GM19099 (cell line): Measurements from ENCODE around the gene TCF3.

Experiments used
- POLR2A ChIP-seq: IDR thresholded peaks from 3 replicates; pipeline ENCODE4 v1.6.1; 2011; ENCODE audit warnings: low read depth; ENCODE audit not compliant: insufficient read length; ENCODE audit errors: extremely low read depth

Gene TCF3

DNA sequence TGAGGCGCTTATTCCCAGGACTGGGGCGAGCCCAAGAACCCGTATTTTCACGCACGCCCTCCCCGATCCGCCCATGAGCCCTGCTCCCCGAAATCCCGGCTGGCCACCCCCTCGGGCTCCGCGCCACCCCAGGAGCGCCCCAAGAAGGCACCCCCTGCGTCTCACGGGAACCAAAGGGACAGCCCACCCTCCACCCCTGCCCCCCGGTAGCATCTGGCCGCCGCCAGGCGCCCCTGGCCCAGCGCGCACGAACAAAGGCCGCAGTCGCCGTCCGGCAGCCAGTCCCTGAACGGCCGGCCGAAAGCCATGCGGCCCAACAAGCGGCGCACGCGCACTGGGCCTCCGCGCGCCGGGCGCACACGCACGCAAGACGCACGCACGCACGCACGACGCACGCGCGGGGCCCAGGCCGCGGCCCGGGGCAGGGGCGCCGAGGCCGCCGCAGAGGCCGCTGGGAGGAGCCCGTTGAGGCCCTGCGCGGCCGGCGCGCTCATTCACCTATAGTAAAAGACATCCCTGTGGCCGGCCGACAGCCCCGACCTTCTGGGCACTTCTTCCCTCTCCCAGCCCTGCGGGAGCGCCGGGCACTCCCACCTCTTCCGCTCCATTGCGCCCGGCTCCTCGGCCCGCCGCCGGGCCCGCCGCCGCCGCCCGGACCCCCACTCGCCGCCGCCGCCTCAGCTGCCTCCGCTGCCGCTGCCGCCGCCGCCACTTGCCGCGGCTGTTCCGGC is 60.2 kb downstream of the TCF3 start:
- TF ChIP-seq POLR2A: peak; percentile 97

GRCh38 chr19:1591421-1592023 is 60.9 kb downstream of the TCF3 start:
- no peak for TF ChIP-seq POLR2A

- TF ChIP-seq POLR2A: peak; percentile 36
Measured at GRCh38 chr19:1590641-1591397, 61.6 kb downstream of the TCF3 start.

- no peak for TF ChIP-seq POLR2A
Measured at GRCh38 chr19:1587872-1588271, 64.5 kb downstream of the TCF3 start.

- no peak for TF ChIP-seq POLR2A
Measured at GRCh38 chr19:1585243-1585580, 67.2 kb downstream of the TCF3 start.

DNA sequence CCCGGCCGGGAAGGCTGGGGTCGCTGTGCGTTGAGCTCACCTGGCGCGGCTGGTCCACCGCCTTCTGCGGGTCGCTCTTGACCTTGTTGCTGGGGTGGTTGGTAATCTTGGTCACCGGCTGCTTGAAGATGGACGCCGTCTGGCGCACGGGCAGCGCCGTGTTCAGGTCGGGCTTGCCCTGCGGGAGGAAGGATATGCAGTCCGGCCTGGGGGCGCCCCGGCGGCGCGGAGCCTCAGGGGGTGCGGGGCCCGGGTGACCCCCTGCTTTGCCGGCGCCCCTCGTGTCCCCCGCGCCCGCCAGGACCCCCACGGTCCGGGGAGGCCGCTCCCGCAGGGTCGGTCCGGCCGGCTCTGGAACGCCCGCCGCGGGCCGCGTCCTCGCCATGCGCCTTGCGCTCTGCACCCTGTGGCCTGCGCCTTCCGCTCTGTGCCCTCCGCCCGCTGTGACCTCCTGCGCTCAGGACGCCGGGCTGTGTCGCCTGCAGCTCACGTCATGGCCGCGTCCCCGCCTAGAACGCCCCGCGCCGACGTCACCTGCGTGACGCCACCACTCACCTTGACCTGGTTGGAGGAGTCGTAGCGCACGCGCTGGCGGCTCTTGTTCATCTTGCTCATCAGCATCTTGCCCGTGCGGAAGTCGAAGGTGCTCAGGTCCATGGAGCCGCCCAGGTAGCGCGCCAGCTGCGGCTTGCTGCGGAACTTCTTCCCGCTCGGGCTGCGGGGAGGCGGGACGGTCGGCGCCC is 67.7 kb downstream of the TCF3 start:
- no peak for TF ChIP-seq POLR2A

- no peak for TF ChIP-seq POLR2A
Measured at GRCh38 chr19:1582201-1582600, 70.2 kb downstream of the TCF3 start.

DNA sequence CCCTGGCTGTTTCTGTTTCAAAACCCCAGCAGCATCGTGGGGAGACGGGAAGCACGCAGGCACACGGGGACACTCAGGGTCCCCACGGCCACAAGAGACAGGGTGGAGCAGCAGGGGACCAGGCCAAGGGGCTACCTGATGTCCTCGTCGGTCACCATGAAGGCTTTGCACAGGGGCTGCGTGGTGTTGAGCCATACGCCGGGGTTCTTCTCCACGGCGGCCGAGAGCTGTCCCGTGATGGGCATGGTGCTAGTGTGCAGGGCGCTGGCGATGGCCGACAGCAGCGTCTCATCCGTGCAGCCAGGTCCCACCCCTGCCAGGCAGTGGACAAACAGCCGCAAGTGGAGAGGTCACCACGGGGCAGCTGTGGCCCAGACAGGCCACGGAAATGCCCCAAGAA is 71.5 kb downstream of the TCF3 start:
- TF ChIP-seq POLR2A: no peak

- no peak for TF ChIP-seq POLR2A
Measured at GRCh38 chr19:1580382-1580781, 72.0 kb downstream of the TCF3 start.

DNA sequence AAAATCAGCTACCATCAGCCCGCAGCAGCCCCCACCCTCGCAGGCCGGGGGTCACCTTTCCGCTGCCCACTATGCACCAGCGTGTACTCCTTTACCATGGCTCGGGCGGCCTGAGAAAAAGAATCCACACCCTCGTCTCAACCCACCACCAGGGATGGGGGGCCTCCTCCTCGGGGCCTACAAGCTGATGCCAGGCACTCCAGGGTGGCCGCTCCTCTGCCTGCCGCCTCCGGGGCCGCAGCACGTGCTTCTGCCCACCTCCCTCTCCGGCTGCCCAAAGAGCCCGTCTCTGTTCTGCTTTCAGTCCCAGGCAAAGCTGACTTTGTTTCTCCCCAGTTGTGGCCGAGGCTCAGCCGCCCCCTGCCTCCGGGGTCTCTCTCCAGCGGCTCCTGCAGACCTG is 73.2 kb downstream of the TCF3 start:
- TF ChIP-seq POLR2A: no peak

- no peak for TF ChIP-seq POLR2A
Measured at GRCh38 chr19:1577929-1578618, 74.3 kb downstream of the TCF3 start.

DNA sequence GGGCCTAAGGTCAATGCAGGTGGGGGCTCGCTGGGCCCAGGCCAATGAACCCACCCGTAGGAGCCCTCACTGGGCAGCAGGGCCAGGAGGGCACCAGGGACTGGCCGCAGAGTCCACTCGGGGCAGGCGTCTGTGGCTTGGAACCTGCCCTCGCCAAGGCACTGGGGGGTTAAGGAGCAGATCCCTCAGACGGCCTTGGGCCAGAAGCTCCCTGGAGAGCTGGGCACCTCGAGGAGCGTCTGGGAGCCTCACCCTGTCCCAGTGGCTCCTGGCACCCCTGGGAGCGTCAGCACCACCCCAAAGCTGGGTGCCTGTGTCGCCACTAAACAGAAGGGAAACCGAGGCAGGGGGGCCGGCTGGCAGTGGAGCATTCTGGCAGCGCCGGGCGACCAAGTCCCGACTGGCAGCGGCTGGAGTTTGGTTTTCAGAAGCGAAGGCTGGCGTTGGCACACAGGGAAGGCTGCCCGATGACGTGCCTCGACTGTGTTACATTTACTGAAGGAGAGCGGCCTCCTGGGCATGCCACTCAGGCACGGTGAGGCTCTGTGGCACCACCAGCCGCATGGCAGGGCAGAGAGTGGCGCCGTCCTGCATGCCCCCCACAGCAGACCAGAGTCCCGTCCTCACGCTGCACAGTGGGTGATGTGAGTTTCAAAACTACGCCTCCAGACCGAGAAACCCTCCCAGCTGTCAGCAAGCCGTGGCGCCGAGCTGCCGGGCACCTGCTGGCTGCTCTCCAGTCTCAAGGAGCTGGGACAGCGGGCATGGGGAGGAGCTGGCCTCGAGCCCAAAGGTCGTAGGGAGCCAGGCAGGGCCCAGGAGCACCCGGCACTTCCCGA is 75.1 kb downstream of the TCF3 start:
- no peak for TF ChIP-seq POLR2A

DNA sequence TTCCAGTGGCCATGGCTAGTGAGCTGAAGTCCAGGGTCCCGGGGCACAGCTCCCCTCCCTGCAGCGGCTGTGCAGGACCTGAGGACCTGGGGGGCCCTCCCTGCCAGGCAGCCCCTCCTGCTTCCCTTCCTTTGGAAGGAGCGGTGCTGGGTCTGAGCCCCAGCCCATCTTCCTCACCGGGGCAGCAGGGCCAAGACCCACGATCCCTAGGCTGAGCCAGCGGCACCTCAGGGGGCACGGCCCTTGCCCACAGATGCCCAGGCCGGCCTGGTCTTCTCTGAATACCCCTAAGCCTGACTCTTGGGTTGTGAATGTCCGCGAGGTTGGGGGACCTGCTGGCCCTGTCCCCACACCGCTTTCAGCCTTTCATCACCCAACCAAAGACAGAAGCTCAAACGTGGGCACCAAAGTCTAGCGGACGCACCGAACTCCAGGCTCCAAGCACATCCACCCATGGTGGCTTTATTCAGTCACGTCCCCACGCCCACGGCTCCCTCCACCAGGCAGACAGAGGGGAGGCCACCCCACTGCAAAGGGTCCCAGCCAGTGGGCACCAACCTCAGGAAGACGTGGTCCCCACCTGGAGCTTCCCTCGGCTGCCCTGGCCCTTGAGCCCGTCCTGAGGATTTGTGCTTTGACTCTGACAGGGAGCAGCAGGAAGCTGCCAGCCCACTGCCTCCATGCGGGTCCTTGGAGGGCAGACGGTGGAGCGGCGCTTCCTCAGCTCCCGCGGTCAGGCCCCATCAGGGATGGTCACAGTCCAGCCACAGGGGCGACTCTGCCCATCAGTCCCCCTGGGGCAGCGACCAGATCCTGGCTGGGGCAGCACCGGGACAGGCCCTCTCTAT is 75.9 kb downstream of the TCF3 start:
- TF ChIP-seq POLR2A: no peak

DNA sequence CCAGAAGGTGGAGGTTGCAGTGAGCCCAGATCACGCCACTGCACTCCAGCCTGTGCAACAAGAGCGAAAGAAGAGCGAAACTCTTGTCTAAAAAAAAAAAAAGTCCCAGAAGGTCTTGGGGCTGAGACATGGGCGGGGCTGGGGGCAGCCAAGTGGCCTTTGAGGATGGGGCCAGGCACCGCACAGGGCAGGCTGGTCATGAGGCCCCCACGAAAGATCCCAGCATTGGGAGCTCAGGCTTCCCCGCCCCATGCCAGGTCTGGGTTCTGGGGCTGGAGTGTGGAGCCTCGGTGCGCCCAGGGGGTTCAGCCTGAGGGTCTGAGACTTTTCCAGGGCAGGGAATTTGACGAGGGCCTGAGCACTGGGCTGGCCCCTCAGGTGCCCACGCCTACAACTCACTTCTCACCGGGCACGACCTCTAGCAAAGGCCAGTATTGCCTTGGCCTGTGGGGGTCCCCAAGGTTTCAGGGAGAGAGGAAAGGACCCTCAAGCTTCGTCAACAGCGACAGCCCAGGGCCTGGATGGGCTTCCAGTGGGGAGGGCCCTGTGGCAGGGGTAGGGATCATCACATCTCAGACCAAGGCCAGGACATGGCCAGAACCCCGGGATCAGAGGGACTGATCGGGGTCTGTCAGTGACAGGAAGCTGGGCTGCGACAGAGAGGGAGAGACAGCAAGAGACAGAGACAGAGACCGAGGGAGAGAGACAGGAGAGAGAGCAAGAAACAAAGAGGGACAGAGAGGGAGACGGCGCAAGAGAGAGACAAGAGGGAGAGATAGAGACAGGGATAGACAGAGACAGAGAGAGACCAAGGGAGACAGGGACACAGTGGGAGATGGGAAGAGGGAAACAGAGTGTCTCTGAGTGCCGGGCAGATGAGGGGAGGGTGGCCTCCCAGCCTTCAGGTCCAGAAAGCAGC is 76.8 kb downstream of the TCF3 start:
- no peak for TF ChIP-seq POLR2A
